HepG2 (cell line): Measurements from ENCODE around the gene YIF1B. TPM values are rescaled to one million over a fixed set of nuclear protein-coding genes. Genes with fewer than 3 reads are reported as not detected.

Experiments
- ARID2 ChIP-seq: sonication (generic); formaldehyde crosslinking; IDR thresholded peaks from 2 replicates; pipeline ENCODE4 v1.8.1; 2022; ENCODE audit warnings: mild to moderate bottlenecking, missing genetic modification reagents, borderline replicate concordance
- ATF7 ChIP-seq, 2 experiments: fragments of 450-650 bp in 1 of 2; sonication (generic) in 1 of 2; formaldehyde crosslinking in 1 of 2; IDR thresholded peaks; 2 replicates each; pipeline versions ENCODE4 v1.4.0 to v1.6.1; 2016 to 2020; ENCODE audit warnings: antibody characterized with exemption in 1 of 2, mild to moderate bottlenecking in 1 of 2, missing genetic modification reagents in 1 of 2
- DMAP1 ChIP-seq: IDR thresholded peaks from 2 replicates; pipeline ENCODE4 v1.6.1; 2016
- GATAD2A ChIP-seq: IDR thresholded peaks from 2 replicates; pipeline ENCODE4 v1.6.1; 2016
- JUNB ChIP-seq: sonication (generic); formaldehyde crosslinking; IDR thresholded peaks from 2 replicates; pipeline ENCODE4 v1.8.0; 2022; ENCODE audit warnings: missing genetic modification reagents, mild to moderate bottlenecking, borderline replicate concordance
- NCOA2 ChIP-seq: sonication (generic); formaldehyde crosslinking; IDR thresholded peaks from 2 replicates; pipeline ENCODE4 v1.8.0; 2022; ENCODE audit warnings: inconsistent platforms
- SRSF1 ChIP-seq: fragments of 200-400 bp; formaldehyde crosslinking; optimal IDR thresholded peaks from 2 replicates; pipeline ENCODE3; 2017; ENCODE audit warnings: mild to moderate bottlenecking, low read depth, low read length, moderate library complexity
- SRSF9 ChIP-seq: fragments of 200-400 bp; formaldehyde crosslinking; IDR thresholded peaks from 2 replicates; pipeline ENCODE4 v1.6.1; 2018; ENCODE audit warnings: borderline replicate concordance, mild to moderate bottlenecking, low read depth, low read length; ENCODE audit not compliant: insufficient read depth, poor library complexity, severe bottlenecking
- TAF15 ChIP-seq: fragments of 200-400 bp; formaldehyde crosslinking; IDR thresholded peaks from one replicate; pipeline ENCODE4 v1.6.1; 2018; ENCODE audit warnings: mild to moderate bottlenecking, low read depth, low read length; ENCODE audit not compliant: poor library complexity, severe bottlenecking
- ZNF839 ChIP-seq: sonication (generic); formaldehyde crosslinking; IDR thresholded peaks from 2 replicates; pipeline ENCODE4 v1.4.0; 2020; ENCODE audit warnings: missing genetic modification reagents, mild to moderate bottlenecking, borderline replicate concordance
- polyA plus RNA-seq, 8 experiments: library from polyadenylated mRNA; depleted of rRNA in 3 of 8; stranded (reverse) in 7 of 8; unstranded in 1 of 8; fragments of >200 nt; fragmentation: Illumina TruSeq in 4 of 8; extraction: Trizol in 4 of 8; gene quantifications; 2 replicates each; pipeline versions ENCODE4 v1.2.1 to v1.2.3, GENCODE V29; 2011 to 2016; ENCODE audit warnings: low read depth in 4 of 8, missing spikeins in 1 of 8, mixed read lengths in 1 of 8; ENCODE audit not compliant: insufficient read depth in 1 of 8
- total RNA-seq, 5 experiments: library from RNA; depleted of rRNA; stranded (reverse); fragments of >200 nt; fragmentation: Illumina TruSeq; extraction: Trizol; gene quantifications; 2 replicates each; pipeline ENCODE4 v1.2.3, GENCODE V29; 2016; ENCODE audit warnings: low read depth in 1 of 5
- TF ChIP-seq, protein P1 (sequence below): IDR thresholded peaks from 2 replicates; pipeline ENCODE4 v1.6.1; 2012; ENCODE audit warnings: low read depth, low read length, improper control_type of control experiment
- TF ChIP-seq, protein P2 (sequence below): sonication (generic); formaldehyde crosslinking; IDR thresholded peaks from 2 replicates; pipeline ENCODE4 v1.4.0; 2020; ENCODE audit warnings: missing genetic modification reagents
- TF ChIP-seq, protein P3 (sequence below): sonication (generic); formaldehyde crosslinking; IDR thresholded peaks from 2 replicates; pipeline ENCODE4 v1.4.0; 2020; ENCODE audit warnings: missing genetic modification reagents, borderline replicate concordance
- TF ChIP-seq, protein P4 (sequence below): sonication (generic); formaldehyde crosslinking; IDR thresholded peaks from 2 replicates; pipeline ENCODE4 v1.4.0; 2020; ENCODE audit warnings: missing genetic modification reagents
- TF ChIP-seq, protein P5 (sequence below), 2 experiments: fragments of 450-650 bp in 1 of 2; sonication (generic) in 1 of 2; formaldehyde crosslinking; IDR thresholded peaks; 2 replicates each; pipeline versions ENCODE4 v1.5.0 to v1.8.0; 2020 to 2022; ENCODE audit warnings: mild to moderate bottlenecking in 1 of 2, missing genetic modification reagents in 1 of 2

YIF1B gene
- total and polyA plus RNA-seq, 2 of the 13 experiments (the other 11 are each of a cell fraction or from before 2014, with no cell fraction given): 41.4 to 85.2 TPM

DNA sequence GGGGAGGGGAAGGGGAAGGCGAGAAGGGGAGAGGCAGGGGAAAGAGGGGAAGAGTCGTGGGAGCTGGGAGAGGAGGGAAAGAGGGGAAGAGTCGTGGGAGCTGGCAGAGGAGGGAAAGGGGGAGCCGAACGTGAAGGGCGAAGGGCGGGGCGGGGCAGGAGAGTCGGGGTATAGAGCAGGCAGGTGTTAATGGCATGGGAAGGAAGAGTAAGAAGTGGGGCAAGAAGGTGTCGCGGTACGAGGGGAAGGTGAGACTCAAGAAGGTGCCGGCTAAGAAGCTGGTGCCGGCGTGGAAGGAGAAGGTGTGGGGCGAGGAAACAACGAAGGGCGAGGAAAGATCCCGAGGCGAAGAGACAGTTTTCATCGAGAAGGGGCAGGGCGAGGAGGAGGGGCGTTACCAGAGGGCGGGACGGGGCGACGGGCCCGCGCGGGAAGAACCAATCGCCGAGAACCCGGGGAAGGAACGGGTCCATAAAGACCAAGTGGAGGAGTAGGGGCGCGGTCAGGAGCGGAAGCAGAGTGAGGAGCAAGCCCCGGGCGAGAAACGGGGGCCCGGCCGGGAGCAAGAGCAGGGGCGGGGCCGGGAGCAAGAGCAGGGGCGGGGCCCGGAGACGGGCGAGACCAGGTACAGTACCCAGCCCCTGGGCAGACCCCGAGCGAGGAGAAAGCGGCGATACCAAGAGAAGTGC, 20.3 kb upstream of the YIF1B start (continued):
- TF ChIP-seq NCOA2 (CRISPR knock-in tag) (no peak), SRSF9 (no peak), DMAP1 (CRISPR knock-in tag) (no peak), GATAD2A (no peak), TAF15 (no peak), ATF7 (IDR thresholded peaks at IDR 0.05) (no peak), ATF7 (CRISPR knock-in tag; IDR thresholded peaks at IDR 0.05) (no peak), JUNB (no peak), ZNF839 (CRISPR knock-in tag) (no peak), ARID2 (CRISPR knock-in tag) (no peak), SRSF1 (no peak)
- TF ChIP-seq, protein P1, sequence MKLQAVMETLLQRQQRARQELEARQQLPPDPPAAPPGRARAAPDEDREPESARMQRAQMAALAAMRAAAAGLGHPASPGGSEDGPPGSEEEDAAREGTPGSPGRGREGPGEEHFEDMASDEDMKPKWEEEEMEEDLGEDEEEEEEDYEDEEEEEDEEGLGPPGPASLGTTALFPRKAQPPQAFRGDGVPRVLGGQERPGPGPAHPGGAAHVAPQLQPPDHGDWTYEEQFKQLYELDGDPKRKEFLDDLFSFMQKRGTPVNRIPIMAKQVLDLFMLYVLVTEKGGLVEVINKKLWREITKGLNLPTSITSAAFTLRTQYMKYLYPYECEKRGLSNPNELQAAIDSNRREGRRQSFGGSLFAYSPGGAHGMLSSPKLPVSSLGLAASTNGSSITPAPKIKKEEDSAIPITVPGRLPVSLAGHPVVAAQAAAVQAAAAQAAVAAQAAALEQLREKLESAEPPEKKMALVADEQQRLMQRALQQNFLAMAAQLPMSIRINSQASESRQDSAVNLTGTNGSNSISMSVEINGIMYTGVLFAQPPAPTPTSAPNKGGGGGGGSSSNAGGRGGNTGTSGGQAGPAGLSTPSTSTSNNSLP: no peak
- TF ChIP-seq, protein P2, sequence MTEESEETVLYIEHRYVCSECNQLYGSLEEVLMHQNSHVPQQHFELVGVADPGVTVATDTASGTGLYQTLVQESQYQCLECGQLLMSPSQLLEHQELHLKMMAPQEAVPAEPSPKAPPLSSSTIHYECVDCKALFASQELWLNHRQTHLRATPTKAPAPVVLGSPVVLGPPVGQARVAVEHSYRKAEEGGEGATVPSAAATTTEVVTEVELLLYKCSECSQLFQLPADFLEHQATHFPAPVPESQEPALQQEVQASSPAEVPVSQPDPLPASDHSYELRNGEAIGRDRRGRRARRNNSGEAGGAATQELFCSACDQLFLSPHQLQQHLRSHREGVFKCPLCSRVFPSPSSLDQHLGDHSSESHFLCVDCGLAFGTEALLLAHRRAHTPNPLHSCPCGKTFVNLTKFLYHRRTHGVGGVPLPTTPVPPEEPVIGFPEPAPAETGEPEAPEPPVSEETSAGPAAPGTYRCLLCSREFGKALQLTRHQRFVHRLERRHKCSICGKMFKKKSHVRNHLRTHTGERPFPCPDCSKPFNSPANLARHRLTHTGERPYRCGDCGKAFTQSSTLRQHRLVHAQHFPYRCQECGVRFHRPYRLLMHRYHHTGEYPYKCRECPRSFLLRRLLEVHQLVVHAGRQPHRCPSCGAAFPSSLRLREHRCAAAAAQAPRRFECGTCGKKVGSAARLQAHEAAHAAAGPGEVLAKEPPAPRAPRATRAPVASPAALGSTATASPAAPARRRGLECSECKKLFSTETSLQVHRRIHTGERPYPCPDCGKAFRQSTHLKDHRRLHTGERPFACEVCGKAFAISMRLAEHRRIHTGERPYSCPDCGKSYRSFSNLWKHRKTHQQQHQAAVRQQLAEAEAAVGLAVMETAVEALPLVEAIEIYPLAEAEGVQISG: no peak
- TF ChIP-seq, protein P3, sequence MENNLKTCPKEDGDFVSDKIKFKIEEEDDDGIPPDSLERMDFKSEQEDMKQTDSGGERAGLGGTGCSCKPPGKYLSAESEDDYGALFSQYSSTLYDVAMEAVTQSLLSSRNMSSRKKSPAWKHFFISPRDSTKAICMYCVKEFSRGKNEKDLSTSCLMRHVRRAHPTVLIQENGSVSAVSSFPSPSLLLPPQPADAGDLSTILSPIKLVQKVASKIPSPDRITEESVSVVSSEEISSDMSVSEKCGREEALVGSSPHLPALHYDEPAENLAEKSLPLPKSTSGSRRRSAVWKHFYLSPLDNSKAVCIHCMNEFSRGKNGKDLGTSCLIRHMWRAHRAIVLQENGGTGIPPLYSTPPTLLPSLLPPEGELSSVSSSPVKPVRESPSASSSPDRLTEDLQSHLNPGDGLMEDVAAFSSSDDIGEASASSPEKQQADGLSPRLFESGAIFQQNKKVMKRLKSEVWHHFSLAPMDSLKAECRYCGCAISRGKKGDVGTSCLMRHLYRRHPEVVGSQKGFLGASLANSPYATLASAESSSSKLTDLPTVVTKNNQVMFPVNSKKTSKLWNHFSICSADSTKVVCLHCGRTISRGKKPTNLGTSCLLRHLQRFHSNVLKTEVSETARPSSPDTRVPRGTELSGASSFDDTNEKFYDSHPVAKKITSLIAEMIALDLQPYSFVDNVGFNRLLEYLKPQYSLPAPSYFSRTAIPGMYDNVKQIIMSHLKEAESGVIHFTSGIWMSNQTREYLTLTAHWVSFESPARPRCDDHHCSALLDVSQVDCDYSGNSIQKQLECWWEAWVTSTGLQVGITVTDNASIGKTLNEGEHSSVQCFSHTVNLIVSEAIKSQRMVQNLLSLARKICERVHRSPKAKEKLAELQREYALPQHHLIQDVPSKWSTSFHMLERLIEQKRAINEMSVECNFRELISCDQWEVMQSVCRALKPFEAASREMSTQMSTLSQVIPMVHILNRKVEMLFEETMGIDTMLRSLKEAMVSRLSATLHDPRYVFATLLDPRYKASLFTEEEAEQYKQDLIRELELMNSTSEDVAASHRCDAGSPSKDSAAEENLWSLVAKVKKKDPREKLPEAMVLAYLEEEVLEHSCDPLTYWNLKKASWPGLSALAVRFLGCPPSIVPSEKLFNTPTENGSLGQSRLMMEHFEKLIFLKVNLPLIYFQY: no peak
- TF ChIP-seq, protein P4, sequence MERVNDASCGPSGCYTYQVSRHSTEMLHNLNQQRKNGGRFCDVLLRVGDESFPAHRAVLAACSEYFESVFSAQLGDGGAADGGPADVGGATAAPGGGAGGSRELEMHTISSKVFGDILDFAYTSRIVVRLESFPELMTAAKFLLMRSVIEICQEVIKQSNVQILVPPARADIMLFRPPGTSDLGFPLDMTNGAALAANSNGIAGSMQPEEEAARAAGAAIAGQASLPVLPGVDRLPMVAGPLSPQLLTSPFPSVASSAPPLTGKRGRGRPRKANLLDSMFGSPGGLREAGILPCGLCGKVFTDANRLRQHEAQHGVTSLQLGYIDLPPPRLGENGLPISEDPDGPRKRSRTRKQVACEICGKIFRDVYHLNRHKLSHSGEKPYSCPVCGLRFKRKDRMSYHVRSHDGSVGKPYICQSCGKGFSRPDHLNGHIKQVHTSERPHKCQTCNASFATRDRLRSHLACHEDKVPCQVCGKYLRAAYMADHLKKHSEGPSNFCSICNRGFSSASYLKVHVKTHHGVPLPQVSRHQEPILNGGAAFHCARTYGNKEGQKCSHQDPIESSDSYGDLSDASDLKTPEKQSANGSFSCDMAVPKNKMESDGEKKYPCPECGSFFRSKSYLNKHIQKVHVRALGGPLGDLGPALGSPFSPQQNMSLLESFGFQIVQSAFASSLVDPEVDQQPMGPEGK: peak; percentile 61
- TF ChIP-seq, protein P5, sequence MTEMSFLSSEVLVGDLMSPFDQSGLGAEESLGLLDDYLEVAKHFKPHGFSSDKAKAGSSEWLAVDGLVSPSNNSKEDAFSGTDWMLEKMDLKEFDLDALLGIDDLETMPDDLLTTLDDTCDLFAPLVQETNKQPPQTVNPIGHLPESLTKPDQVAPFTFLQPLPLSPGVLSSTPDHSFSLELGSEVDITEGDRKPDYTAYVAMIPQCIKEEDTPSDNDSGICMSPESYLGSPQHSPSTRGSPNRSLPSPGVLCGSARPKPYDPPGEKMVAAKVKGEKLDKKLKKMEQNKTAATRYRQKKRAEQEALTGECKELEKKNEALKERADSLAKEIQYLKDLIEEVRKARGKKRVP (CRISPR knock-in tag; IDR thresholded peaks at IDR 0.05): no peak
